NCI-H345 (cell line): ENCODE data around the gene GRIA1.

ENCODE experiments used
- DNase-seq: peaks from one replicate; lab custom pipeline; 2025; lab: John Stamatoyannopoulos, UW

Gene GRIA1

DNA sequence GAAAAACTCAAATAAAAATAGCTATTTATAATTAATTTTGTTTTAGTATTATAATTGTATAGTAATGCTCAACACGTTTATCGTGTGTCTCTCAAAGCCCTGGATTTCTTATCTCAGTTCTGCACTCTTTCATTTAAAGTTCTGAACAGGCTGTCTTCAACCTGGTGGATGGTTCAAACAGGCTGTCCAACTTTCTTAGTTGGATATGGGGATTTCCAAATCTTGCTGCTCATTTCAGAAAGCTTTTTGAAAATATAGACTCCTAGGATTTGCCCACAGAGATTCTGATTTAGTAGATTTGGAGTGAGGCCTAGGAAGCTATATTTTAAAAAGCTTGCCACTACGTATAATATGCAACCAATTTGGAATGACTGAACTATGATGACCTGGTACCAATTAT is 120.3 kb downstream of the GRIA1 start:
- no peak for DNase-seq

DNA sequence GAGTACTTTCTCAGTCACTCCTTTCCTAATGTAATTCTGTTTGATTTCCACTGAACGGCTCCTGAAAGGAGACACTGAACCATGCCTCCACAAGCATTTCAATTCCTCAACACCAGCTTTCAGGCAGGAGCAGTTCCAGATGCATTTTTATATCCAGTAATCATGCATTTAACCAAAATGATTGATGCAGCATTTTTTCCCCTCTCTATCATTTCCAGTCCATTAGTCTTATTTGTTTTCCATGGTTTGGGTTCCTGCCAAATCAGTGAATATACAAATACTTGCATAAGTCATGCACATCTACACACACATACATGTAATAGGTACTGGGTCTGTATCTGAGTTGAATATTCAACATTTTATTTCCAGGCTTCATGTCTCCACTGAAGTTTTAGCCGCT is 122.7 kb downstream of the GRIA1 start:
- peak; percentile 30 for DNase-seq

DNA sequence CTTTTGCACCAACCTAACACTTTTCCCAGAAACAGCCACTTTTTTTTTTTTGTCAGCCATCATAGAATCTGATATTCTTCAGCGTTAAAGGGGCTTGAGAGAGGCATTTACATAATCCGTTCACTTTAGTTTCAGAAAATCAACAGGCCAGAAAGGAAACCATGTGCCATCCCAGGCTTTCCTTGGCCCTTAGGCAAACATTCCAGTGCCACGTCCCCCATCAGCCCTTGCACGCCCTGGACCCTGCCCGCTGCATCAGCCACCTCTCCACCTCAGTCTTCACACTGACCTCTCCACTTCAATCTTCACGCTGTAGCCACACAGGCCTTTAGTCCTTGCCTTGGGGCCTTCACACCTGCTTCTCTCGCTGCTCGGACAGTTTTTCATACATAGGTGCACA is 123.2 kb downstream of the GRIA1 start:
- no peak for DNase-seq

GRCh38 chr5:153617190-153617589 is 126.7 kb downstream of the GRIA1 start:
- no peak for DNase-seq

DNA sequence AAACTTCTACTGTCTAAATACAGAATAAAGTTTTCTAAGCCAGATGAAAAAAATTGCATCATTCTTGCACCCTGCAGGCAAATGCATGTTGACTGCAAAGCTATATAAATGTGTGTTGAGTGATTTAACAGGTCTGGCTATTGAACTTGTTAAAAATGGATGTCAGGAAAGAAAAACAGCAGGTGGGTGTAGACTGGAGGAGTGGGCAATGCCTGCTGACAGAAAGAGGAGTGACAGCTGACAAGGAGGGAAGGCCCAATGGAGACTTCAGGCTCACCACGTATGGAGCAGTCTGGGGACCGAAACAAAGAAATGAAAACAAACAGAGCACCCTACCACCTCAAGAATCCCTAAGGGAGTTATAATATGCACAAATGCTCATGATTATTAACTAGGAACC is 127.8 kb downstream of the GRIA1 start:
- no peak for DNase-seq

- no peak for DNase-seq
These were observed 128.4 kb downstream of the GRIA1 start for GRCh38 chr5:153618867-153619266.

GRCh38 chr5:153619771-153620170 is 129.3 kb downstream of the GRIA1 start:
- DNase-seq = no peak

DNA sequence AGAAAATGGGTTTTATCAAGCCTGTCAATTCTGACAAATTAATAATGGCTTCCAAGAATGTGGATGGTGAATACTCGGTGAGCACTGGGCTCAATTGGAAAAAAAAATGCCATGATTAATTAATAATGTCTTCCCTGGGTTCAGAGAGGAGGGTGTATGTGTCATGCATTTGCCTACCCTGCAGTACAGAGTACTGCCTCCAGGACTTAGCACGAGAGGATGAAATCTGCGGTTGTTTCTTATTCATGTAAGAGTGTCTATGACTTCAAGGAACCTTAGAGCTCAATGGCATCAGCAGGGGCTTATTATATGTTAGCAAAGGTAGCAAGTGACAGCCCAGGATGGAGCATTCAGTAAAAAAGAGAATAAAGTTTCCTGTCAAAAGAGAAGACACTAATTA is 132.7 kb downstream of the GRIA1 start:
- no peak for DNase-seq

GRCh38 chr5:153623751-153624450 is 133.4 kb downstream of the GRIA1 start:
- no peak for DNase-seq

GRCh38 chr5:153624451-153624765 is 133.9 kb downstream of the GRIA1 start:
- DNase-seq = no peak

DNA sequence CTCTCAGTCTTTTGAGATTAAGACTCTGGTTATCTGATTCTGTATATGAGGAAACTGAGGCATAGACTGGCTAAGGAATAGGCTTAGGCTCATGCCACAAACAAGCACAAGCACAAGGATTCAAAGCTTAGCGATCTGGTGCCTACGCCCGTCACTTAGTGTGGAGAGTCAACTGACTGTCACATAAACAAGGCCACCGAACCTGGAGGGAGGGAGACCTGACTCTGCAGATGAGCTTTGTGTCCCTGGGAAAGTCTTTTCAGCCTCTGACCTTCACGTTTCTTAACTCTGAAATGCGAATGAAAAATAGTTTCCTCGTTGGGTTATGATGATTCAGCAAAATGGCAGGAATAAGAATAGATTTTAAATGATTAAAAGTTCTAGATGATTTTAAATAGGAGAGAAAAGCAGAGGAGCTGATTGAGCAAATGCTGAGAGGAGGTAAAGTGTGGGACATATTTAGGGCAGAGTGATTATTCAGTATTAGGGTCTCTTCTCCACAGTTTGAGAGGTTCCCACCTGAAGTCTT is 135.4 kb downstream of the GRIA1 start:
- DNase-seq = no peak

DNA sequence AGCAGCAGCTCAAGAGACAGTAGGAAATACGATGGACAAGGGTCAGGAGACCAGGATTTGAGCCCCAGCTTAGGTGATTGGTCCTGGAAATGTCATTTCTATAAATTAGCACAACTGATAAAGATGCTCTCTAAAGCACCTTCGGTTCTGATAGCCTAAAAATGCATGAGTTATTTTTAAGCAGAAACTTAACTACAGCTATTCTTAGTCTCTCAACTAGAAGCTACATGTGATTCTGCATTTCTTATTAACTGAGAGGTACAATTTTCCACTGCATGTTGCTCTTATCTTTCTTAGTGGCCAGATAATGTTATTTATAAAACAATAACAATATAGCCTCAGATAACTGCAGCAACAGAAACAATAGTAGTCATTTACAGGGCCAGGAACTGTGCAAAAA is 136.4 kb downstream of the GRIA1 start:
- DNase-seq = no peak

DNA sequence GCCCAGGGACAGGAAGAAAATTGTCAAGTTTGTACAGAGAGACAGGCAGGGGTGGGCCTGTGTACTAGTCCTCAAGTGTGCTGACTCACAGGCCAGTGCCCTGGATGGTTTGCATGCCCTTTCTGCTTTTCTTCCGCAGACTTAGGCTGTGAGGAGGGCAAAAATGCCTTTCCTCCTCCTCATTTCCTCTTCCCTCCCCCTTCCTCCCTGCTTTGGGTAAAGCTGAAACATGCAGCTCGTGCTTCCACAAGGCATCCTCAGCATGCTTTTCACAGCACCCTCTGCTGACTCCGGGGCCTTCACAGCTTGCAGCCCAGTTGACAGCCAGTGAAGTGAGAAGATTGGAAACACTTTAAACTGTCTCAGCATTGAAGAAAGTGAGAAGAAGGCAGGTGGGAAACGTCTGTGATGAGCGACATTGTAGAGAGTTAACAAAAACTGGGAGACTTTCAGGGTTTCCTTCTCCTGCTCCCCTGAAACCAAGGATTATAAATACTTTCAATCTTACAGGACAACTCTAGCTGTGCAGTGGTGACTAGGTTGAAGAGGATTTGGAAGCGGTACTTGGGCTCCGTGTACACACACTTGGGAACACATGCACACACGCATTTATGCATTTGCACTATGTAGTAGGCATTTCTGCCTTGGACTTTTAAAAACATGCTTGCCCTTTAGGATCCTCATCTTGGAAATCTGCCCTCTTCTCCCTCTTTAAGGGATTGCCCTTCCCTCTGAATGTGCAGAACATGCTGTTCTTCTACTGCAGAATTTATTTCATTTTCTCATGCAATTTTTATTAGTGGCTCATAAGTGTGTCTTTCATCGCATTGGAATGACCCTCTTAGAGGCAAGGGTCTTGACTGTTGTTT is 138.8 kb downstream of the GRIA1 start:
- no peak for DNase-seq

DNA sequence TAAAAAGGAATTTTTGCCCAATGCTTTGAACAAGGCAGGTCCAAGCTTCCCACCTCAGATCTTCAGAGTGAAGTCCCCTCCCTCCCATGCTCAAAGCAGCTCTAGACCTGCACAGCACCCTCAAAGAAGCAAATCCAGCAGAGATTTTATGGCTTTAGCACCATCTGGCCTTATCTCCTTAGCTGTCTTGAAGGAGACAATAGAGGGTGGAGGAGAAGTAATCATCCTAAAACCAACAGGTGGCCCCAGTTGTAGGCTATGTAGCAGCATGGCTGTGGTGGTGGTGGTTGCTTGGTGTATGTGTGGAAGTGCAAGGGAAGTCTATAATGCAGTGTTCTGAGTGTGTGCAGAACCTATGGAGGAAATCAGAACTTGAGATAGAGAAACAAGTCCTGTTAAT is 140.1 kb downstream of the GRIA1 start:
- DNase-seq = no peak

DNA sequence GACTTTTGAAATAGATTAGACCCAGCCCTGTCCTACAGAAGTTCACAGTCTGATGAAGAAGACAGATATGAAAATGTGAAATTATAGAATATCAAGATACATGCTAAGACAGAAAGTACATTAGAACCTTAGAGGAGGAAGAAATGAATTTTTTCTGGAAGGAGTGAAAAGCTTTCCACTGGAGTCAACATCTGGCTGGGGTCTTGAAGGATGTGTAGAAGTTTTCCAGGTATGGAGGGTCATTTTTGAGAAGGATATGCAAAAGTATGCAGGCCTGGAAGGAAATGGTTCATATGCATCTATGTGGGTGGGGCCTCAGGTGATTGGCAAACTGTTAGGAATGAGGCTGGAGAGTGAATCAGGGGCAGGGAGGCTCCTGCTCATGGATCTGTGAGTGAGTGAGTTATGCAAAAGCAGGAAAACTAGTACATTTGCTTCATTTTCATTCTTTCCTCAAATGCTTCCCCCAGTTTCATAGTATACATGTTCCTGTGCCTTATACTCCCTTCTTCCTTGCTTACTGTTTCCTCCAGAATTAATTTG is 142.3 kb downstream of the GRIA1 start:
- no peak for DNase-seq

DNA sequence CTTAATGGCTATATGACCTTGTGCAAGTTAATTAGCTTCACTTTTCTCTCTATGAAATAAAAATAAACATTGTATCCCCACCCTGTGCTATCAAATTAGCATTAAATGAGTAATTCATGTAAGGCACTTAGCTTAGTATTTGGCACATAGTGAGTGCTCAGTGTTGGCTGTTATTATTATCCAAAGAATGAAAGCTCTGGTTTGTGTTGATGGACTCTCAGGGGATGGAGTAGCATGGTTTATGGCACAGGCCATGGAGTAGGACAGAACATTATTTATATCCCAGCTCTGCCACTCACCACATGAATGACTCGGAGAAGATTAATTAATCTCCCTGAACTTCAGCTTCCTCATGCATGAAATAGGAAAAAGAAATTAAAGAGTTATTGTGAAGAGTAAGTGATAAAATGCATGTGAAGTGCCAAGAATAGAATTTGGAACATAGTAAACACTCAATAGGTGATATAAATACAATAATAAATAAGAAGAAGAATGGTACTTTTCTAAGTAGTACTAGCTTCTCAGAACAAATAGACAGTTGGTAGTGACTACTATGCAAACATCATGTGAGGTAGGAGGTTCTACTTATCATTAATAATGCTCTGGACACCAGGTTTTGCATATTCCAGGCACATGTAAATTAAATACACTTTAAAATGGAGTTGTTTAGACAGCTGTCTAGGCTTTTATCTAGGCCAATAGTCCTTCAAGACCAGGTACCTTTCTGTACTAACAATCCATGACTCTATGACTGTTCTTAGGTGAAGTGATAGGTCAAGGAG is 146.4 kb downstream of the GRIA1 start:
- DNase-seq = no peak

GRCh38 chr5:153640293-153640692 is 149.8 kb downstream of the GRIA1 start:
- DNase-seq = no peak

- DNase-seq = no peak
These were observed 150.8 kb downstream of the GRIA1 start for GRCh38 chr5:153641183-153641688.

GRCh38 chr5:153654504-153655200 is 164.2 kb downstream of the GRIA1 start:
- no peak for DNase-seq

DNA sequence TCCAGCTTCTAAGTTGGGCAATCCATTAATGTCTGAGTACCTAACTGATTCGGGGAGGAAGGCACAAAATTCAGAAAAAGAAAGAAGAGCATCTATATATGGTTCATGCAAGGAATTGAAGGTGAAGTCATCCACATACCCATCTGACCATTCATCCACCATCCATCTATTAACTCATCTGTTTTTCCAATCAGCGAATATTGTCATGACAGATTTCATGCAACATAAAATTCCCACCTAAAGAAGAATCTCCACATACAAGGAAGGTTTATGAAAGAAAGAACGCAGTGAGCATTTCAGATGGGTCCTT is 164.7 kb downstream of the GRIA1 start:
- no peak for DNase-seq

GRCh38 chr5:153658149-153658548 is 167.7 kb downstream of the GRIA1 start:
- no peak for DNase-seq

GRCh38 chr5:153658606-153659005 is 168.1 kb downstream of the GRIA1 start:
- no peak for DNase-seq
